HG03175 (cell line): Measurements from ENCODE around the gene PSMB11.

ENCODE experiments used
- ATAC-seq: cut with Tn5 transposase; IDR thresholded peaks from one replicate; pipeline ENCODE4 v1.9.1; 2021; ENCODE audit warnings: mild to moderate bottlenecking, moderate library complexity; ENCODE audit not compliant: unreplicated experiment

PSMB11 gene

DNA sequence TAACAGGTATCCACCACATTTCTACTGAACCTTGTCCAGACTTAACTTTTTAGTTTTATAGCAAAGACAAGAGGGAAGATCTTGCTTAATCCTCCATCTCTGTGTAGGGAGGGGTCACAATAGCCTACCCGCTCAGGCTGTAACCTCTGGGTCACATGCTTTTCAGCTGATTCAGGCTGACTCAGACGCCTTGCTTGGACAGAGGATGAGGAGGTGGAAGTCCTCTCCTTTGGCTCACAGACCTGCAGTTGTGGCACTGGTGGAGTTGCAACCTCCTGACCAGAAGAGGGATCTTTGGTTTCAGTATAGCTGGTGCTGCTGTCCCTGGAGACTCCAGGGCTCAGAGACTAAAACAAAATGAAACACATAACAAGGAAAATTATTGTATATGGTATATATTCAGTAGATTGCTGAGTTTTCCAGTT is 36.7 kb downstream of the PSMB11 start:
- no peak for ATAC-seq

DNA sequence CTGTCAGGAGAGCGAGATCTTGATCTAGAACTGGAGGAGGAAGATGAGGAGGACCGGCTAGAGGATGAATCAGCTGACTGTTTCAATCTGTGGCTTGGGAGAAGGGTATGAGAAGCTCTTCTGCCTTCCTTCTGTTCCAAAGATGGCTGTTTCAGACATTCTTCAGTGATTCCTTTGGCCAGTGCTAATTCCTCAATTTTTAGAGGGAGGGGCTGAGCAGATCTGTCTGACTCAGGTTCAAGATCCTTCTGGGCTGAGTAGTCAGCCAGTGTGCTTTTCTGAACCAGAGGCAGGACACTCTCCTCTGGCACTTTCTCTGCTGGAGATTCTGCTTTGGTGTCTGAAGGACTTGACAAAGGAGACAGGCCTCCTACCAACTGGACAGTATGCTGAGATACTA is 37.7 kb downstream of the PSMB11 start:
- ATAC-seq: no peak

- no peak for ATAC-seq
Measured at GRCh38 chr14:23080474-23080873, 38.5 kb downstream of the PSMB11 start.

- ATAC-seq: no peak
Measured at GRCh38 chr14:23085458-23085857, 43.4 kb downstream of the PSMB11 start.

DNA sequence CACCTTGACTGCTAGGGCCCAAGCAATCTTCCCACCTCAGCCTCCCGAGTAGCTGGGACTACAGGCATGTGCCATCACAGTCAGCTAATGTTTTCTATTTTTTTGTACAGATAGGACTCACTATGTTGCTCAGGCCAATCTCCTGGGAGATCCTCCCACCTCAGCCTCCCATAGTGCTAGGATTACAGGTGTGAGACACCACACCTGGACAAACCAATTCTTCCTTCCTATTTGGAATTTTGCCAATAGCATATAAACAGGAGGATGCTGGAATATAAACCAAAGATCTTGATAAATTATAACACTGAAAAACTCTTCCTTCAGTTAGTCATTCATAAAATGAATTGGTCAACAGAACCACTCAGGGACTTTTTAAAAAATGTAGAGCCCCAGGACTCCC is 44.6 kb downstream of the PSMB11 start:
- ATAC-seq: no peak

DNA sequence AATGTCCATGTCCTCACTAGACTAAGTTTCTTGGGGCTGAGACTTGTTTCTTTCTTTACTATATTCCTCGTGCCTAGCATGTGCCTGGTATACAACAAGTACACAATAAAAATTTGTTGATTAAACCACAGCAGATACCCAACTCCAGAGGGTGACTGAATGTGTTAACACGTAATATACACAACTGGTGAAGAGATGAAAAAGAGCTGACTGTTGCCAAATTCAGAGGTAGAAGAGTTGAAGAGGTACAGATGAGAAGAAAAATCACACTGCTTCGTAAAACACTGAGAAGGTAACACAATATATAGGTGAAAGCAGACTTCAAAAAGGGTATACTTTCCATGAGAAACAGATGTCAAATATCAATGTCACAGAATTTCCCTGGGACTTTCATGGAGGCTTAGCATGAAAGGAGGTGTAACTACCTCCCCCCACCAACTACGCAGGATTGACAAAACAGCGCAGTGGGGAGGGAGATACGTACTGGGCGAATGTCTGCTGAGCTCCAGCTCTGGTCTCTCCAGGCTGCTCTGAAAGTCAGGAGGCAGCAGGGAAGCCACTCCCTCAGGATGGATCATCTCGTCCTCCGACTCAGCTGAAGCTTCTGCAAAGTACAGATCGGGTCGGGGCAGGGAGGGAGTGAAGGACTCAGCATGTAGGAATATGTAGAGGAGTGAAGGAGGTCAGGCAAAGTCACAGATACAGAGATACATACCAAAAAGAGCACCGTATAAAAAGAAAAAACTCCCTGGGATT is 47.7 kb downstream of the PSMB11 start:
- ATAC-seq: no peak

DNA sequence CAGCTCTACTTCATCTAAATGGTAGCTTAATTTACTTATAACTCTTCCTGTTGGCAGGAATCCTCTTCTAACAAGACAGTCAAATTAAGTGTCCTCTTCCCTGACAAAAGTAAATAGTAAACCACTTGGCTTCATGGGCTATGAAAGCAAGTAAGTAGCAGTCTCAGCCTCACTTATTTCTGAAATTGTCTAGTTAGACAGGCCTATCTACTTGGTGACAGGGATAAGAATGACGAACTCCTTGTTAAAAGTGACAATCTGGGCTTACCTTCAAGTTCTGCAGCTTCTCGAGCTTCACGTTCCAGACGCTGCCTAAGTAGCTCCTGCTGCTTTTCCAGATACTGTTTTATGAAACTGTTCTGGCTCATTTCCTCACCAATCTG is 48.2 kb downstream of the PSMB11 start:
- no peak for ATAC-seq

GRCh38 chr14:23091294-23092225 is 49.5 kb downstream of the PSMB11 start:
- no peak for ATAC-seq

- no peak for ATAC-seq
Measured at GRCh38 chr14:23093104-23093503, 51.1 kb downstream of the PSMB11 start.

DNA sequence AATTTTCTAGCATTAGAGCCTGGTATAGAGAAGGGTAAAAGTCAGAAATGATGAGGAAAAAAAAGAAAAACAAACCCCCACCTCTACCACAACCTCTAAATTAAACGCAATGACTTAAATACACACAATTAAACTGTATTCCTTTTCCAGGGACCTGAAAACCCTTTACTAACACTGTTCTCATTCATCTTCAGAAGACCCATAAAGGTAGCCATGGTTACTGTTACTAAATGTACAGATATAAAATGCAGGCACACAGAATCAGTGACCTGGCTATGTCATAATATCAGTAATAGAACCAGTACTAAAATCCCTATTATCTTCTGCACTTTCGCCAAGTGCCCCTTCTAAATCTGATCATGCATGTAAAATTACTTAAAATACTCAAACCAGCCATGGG is 51.5 kb downstream of the PSMB11 start:
- no peak for ATAC-seq
